DND-41 (cell line): ENCODE measurements around the gene ESR2.

Experiments
- ATAC-seq: fragments of 200-7000 bp; cut with Tn5 transposase; 3 replicates; pipeline ENCODE4 v1.9.1; 2021; ENCODE audit warnings: low read depth; ENCODE audit not compliant: insufficient read depth
- DNase-seq: peaks from one replicate; pipeline ENCODE4 v3.0.0-alpha.2; 2020
- H2AFZ ChIP-seq: 2 replicates; pipeline ENCODE4 v1.6.0; 2012; ENCODE audit warnings: low read depth, low read length
- H3K27ac ChIP-seq: 2 replicates; pipeline ENCODE4 v1.5.1; 2012; ENCODE audit warnings: low read length, inconsistent platforms
- H3K27me3 ChIP-seq: fragments of 200-600 bp; sonication (generic); 2 replicates; pipeline ENCODE4 v1.6.0; 2012; ENCODE audit warnings: low read length, mild to moderate bottlenecking, inconsistent platforms; ENCODE audit not compliant: insufficient read depth, poor library complexity
- H3K36me3 ChIP-seq: 2 replicates; pipeline ENCODE4 v1.5.1; 2012; ENCODE audit warnings: low read length, inconsistent platforms; ENCODE audit not compliant: insufficient read depth
- H3K4me1 ChIP-seq: 2 replicates; pipeline ENCODE4 v1.5.1; 2012; ENCODE audit warnings: mild to moderate bottlenecking, low read length; ENCODE audit not compliant: insufficient read depth
- H3K4me2 ChIP-seq: 2 replicates; pipeline ENCODE4 v1.6.0; 2012; ENCODE audit warnings: mild to moderate bottlenecking, moderate library complexity, low read length, inconsistent platforms; ENCODE audit not compliant: insufficient read depth
- H3K4me3 ChIP-seq, 2 experiments: fragments of 200-600 bp in 1 of 2; shearing (Covaris generic) in 1 of 2; 2 replicates each; pipeline ENCODE4 v1.5.1; 2012 to 2016; ENCODE audit warnings: inconsistent platforms in 2 of 2, low read length in 2 of 2, mild to moderate bottlenecking in 2 of 2, low read depth in 1 of 2, moderate library complexity in 1 of 2
- H3K79me2 ChIP-seq: 2 replicates; pipeline ENCODE4 v1.6.0; 2012; ENCODE audit warnings: low read length, inconsistent platforms; ENCODE audit not compliant: insufficient read depth
- H3K9ac ChIP-seq: 2 replicates; pipeline ENCODE4 v1.6.0; 2012; ENCODE audit warnings: low read depth, mild to moderate bottlenecking, inconsistent platforms, low read length, moderate library complexity
- H3K9me3 ChIP-seq: 2 replicates; pipeline ENCODE4 v1.5.1; 2012; ENCODE audit warnings: low read length, moderate library complexity, mild to moderate bottlenecking, inconsistent platforms; ENCODE audit not compliant: insufficient read depth, severe bottlenecking
- H4K20me1 ChIP-seq: 2 replicates; pipeline ENCODE4 v1.6.0; 2012; ENCODE audit warnings: low read length; ENCODE audit not compliant: insufficient read depth
- CTCF ChIP-seq: IDR thresholded peaks from 2 replicates; pipeline ENCODE4 v1.5.1; 2012; ENCODE audit warnings: borderline replicate concordance, low read length, moderate library complexity, mild to moderate bottlenecking; ENCODE audit not compliant: poor library complexity, severe bottlenecking; ENCODE audit errors: extremely low read depth
- EZH2 ChIP-seq: IDR thresholded peaks from 3 replicates; pipeline ENCODE4 v1.6.1; 2012; ENCODE audit warnings: borderline replicate concordance, low read depth, mild to moderate bottlenecking, moderate library complexity, low read length, inconsistent platforms; ENCODE audit not compliant: severe bottlenecking

ESR2 gene

GRCh38 chr14:64069634-64070359 is 224.4 kb downstream of the ESR2 start:
- ATAC-seq, result no peak
- no peaks in the 10 kb centered on the region for H3K27me3 ChIP-seq
- H3K27ac ChIP-seq, result no peak overlapping the region
- H4K20me1 ChIP-seq, result no peaks in the 10 kb centered on the region
- no peak for DNase-seq
- TF ChIP-seq EZH2 (no peak), CTCF (no peak)
- no peaks in the 10 kb centered on the region for H3K4me1 ChIP-seq
- no peak overlapping the region for H3K4me2 ChIP-seq
- H2AFZ ChIP-seq, result no peak overlapping the region
- H3K36me3 ChIP-seq, result peaks cover 82% of the 10 kb centered on the region
- no peaks in the 10 kb centered on the region for H3K9me3 ChIP-seq
- no peak overlapping the region for H3K9ac ChIP-seq
- H3K4me3 ChIP-seq, result no peak overlapping the region
- no peaks in the 10 kb centered on the region for H3K79me2 ChIP-seq

GRCh38 chr14:64064447-64064846 is 229.7 kb downstream of the ESR2 start:
- TF ChIP-seq EZH2, result no peak
- no peak for TF ChIP-seq CTCF
- Histone ChIP-seq H3K4me3 (no peak overlapping the region), H3K9me3 (no peaks in the 10 kb centered on the region), H3K27ac (no peak overlapping the region), H4K20me1 (no peaks in the 10 kb centered on the region), H3K27me3 (no peaks in the 10 kb centered on the region), H3K79me2 (no peaks in the 10 kb centered on the region), H3K36me3 (peaks cover 70% of the 10 kb centered on the region), H2AFZ (no peak overlapping the region), H3K4me2 (no peak overlapping the region), H3K9ac (no peak overlapping the region), H3K4me1 (no peaks in the 10 kb centered on the region)
- DNase-seq, result no peak
- no peak for ATAC-seq

GRCh38 chr14:64062381-64063115 is 231.6 kb downstream of the ESR2 start:
- Histone ChIP-seq H2AFZ (no peak overlapping the region), H4K20me1 (no peaks in the 10 kb centered on the region), H3K4me2 (no peak overlapping the region), H3K4me3 (no peak overlapping the region), H3K36me3 (peaks cover 70% of the 10 kb centered on the region), H3K9ac (no peak overlapping the region), H3K27ac (no peak overlapping the region), H3K79me2 (no peaks in the 10 kb centered on the region), H3K27me3 (no peaks in the 10 kb centered on the region), H3K4me1 (no peaks in the 10 kb centered on the region), H3K9me3 (no peaks in the 10 kb centered on the region)
- DNase-seq, result no peak
- ATAC-seq, result no peak
- no peak for TF ChIP-seq CTCF
- TF ChIP-seq EZH2, result no peak
